Activated naive CD8-positive, alpha-beta T cell (primary cell): ENCODE results near the gene PDGFD.

ENCODE experiments used
- H3K27ac Mint-ChIP-seq: one replicate; pipeline ENCODE4 v1.8.0; 2021; ENCODE audit warnings: mixed read lengths
- H3K27me3 Mint-ChIP-seq: one replicate; pipeline ENCODE4 v1.8.0; 2021; ENCODE audit warnings: mixed read lengths
- H3K36me3 Mint-ChIP-seq: one replicate; pipeline ENCODE4 v1.8.0; 2021; ENCODE audit warnings: mixed read lengths
- H3K4me1 Mint-ChIP-seq: one replicate; pipeline ENCODE4 v1.8.0; 2021; ENCODE audit warnings: low read depth, mixed read lengths
- H3K4me3 Mint-ChIP-seq: one replicate; pipeline ENCODE4 v1.8.0; 2021; ENCODE audit warnings: mild to moderate bottlenecking, mixed read lengths
- H3K9me3 Mint-ChIP-seq: one replicate; pipeline ENCODE4 v1.8.0; 2021; ENCODE audit warnings: low read depth, mixed read lengths

Gene PDGFD

GRCh38 chr11:104093426-104094280, 70.3 kb downstream of the PDGFD start:
- Mint-ChIP-seq H3K36me3 (no peaks in the 10 kb centered on the region), H3K27ac (no peak overlapping the region), H3K4me3 (no peak overlapping the region)

GRCh38 chr11:104092744-104093143, 71.2 kb downstream of the PDGFD start:
- H3K4me3 Mint-ChIP-seq, result no peak overlapping the region
- no peaks in the 10 kb centered on the region for H3K27me3 Mint-ChIP-seq
- H3K27ac Mint-ChIP-seq, result no peak overlapping the region
- no peaks in the 10 kb centered on the region for H3K9me3 Mint-ChIP-seq
- H3K36me3 Mint-ChIP-seq, result no peaks in the 10 kb centered on the region
- H3K4me1 Mint-ChIP-seq, result no peaks in the 10 kb centered on the region

More at GRCh38 chr11:104093426-104094280, 70.3 kb downstream of the PDGFD start:
- no peaks in the 10 kb centered on the region for H3K4me1 Mint-ChIP-seq
- H3K9me3 Mint-ChIP-seq, result no peaks in the 10 kb centered on the region
- no peaks in the 10 kb centered on the region for H3K27me3 Mint-ChIP-seq

DNA sequence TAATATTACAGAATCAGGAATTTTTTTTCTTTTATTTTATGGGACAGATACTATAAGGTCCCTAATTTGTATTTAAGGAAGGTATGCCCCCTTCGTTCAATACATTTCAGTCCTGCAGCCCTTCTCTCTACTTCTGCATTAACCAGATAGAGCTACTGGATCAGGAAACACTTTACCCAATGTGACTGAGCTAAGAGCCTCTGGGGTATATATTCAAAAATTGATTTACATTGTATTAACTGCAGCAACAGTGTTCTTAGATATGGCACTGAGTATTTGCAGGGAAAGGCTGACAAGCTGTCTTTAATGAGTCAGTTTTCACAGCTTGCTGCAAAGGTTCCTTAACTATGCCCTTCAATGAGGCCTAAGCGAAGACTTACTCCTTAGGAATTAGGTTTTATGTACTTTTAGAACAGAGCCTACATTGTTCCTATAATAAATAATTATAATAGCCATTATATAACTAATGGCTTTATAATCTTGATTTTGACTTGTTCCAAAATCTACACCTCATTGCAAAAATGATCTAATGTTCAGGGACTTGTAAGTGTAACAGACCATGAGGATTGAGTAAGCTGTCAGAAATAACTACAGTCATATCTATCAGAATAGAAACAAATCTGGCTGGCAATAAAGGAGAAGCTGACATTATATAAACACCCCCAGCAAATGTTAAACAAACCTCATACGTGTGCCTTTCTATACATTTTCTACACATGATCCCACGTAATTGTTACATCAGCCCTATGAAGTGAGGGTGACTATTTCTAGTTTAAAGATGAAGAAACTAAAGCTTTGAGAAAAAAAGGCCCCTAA, 72.5 kb downstream of the PDGFD start:
- Mint-ChIP-seq H3K27me3 (no peaks in the 10 kb centered on the region), H3K27ac (no peak overlapping the region), H3K36me3 (no peaks in the 10 kb centered on the region), H3K4me3 (no peak overlapping the region), H3K4me1 (no peaks in the 10 kb centered on the region), H3K9me3 (no peaks in the 10 kb centered on the region)

DNA sequence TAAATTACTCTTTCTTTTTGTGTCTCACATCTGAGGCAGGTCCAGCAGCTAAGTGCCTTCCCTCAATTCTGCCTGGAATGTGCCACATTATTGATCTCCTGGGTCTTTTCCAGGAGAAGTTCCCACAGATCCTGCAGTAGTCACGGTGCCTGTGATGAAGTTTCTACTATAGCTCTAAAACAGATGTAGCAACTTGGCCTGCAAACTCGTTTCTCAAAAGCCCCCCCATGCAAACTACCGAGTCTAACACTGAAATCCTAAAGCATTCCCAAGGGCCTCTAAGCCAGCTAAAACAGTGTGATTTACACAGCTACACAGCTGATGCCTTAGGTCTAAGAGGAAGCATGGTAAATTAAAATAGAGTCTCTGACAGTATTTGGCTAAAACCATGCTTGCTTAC, 73.2 kb downstream of the PDGFD start:
- Mint-ChIP-seq H3K9me3 (no peaks in the 10 kb centered on the region), H3K4me1 (no peaks in the 10 kb centered on the region), H3K27ac (no peak overlapping the region), H3K4me3 (no peak overlapping the region), H3K36me3 (no peaks in the 10 kb centered on the region), H3K27me3 (no peaks in the 10 kb centered on the region)

GRCh38 chr11:104089481-104089880, 74.5 kb downstream of the PDGFD start:
- H3K27me3 Mint-ChIP-seq, result no peaks in the 10 kb centered on the region
- no peaks in the 10 kb centered on the region for H3K4me1 Mint-ChIP-seq
- no peaks in the 10 kb centered on the region for H3K9me3 Mint-ChIP-seq
- no peak overlapping the region for H3K4me3 Mint-ChIP-seq
- no peak overlapping the region for H3K27ac Mint-ChIP-seq
- no peaks in the 10 kb centered on the region for H3K36me3 Mint-ChIP-seq

- Mint-ChIP-seq H3K9me3 (no peaks in the 10 kb centered on the region), H3K4me3 (no peak overlapping the region), H3K27ac (no peak overlapping the region), H3K27me3 (no peaks in the 10 kb centered on the region), H3K4me1 (no peaks in the 10 kb centered on the region), H3K36me3 (no peaks in the 10 kb centered on the region)
Observed at GRCh38 chr11:104086621-104087020, 77.3 kb downstream of the PDGFD start.

DNA sequence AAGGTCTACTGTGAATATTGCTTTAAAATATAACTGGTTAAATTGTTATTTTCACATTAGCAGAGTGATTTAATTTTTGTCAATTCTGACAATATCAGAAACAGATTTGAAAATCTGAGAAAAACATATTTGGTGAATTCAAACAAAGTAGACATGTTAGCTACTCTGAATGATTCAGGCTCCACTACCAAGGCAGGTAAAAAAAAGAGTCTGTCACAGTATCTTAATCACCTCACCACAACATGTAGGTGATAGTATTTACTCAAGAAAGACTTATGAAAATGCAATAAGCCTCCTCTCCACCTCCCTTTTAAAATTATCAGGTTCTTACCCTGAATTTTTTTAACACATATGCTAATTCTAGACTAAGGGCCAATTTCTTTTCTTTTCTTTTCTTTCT, 85.0 kb downstream of the PDGFD start:
- no peaks in the 10 kb centered on the region for H3K9me3 Mint-ChIP-seq
- no peak overlapping the region for H3K4me3 Mint-ChIP-seq
- H3K4me1 Mint-ChIP-seq, result no peaks in the 10 kb centered on the region
- H3K36me3 Mint-ChIP-seq, result no peaks in the 10 kb centered on the region
- H3K27me3 Mint-ChIP-seq, result no peaks in the 10 kb centered on the region
- H3K27ac Mint-ChIP-seq, result no peak overlapping the region

- H3K27me3 Mint-ChIP-seq, result no peaks in the 10 kb centered on the region
- H3K4me1 Mint-ChIP-seq, result no peaks in the 10 kb centered on the region
- no peaks in the 10 kb centered on the region for H3K9me3 Mint-ChIP-seq
- H3K36me3 Mint-ChIP-seq, result no peaks in the 10 kb centered on the region
- no peak overlapping the region for H3K4me3 Mint-ChIP-seq
- H3K27ac Mint-ChIP-seq, result no peak overlapping the region
Observed at GRCh38 chr11:104078245-104078644, 85.7 kb downstream of the PDGFD start.

GRCh38 chr11:104076455-104076854, 87.5 kb downstream of the PDGFD start:
- no peaks in the 10 kb centered on the region for H3K36me3 Mint-ChIP-seq
- no peak overlapping the region for H3K4me3 Mint-ChIP-seq
- no peak overlapping the region for H3K27ac Mint-ChIP-seq
- no peaks in the 10 kb centered on the region for H3K27me3 Mint-ChIP-seq
- no peaks in the 10 kb centered on the region for H3K9me3 Mint-ChIP-seq
- H3K4me1 Mint-ChIP-seq, result no peaks in the 10 kb centered on the region

DNA sequence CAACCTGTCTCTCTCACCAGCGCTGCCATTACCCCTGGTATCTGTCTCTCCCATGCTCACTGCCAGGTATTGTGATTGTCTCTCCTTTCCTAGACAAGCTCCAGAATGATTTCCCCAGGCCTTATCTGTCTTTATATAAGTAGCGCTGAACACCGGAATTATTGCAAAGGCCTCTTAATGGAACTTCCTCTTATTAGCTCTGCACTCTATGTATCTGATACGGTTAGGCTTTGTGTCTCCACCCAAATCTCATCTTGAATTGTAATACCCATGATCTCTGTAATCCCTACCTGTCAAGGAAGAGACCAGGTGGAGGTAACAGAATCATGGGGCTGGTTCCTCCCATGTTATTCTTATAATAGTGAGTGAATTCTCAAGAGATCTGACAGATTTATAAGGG, 88.2 kb downstream of the PDGFD start:
- no peak overlapping the region for H3K27ac Mint-ChIP-seq
- H3K4me3 Mint-ChIP-seq, result no peak overlapping the region
- H3K9me3 Mint-ChIP-seq, result no peaks in the 10 kb centered on the region
- no peaks in the 10 kb centered on the region for H3K4me1 Mint-ChIP-seq
- no peaks in the 10 kb centered on the region for H3K36me3 Mint-ChIP-seq
- no peaks in the 10 kb centered on the region for H3K27me3 Mint-ChIP-seq

GRCh38 chr11:104075091-104075490, 88.9 kb downstream of the PDGFD start:
- no peaks in the 10 kb centered on the region for H3K4me1 Mint-ChIP-seq
- no peaks in the 10 kb centered on the region for H3K27me3 Mint-ChIP-seq
- no peak overlapping the region for H3K4me3 Mint-ChIP-seq
- no peaks in the 10 kb centered on the region for H3K36me3 Mint-ChIP-seq
- no peaks in the 10 kb centered on the region for H3K9me3 Mint-ChIP-seq
- no peak overlapping the region for H3K27ac Mint-ChIP-seq

- Mint-ChIP-seq H3K9me3 (no peaks in the 10 kb centered on the region), H3K4me3 (no peak overlapping the region), H3K36me3 (no peaks in the 10 kb centered on the region), H3K4me1 (no peaks in the 10 kb centered on the region), H3K27ac (no peak overlapping the region), H3K27me3 (no peaks in the 10 kb centered on the region)
Observed at GRCh38 chr11:104073950-104074705, 89.8 kb downstream of the PDGFD start.

DNA sequence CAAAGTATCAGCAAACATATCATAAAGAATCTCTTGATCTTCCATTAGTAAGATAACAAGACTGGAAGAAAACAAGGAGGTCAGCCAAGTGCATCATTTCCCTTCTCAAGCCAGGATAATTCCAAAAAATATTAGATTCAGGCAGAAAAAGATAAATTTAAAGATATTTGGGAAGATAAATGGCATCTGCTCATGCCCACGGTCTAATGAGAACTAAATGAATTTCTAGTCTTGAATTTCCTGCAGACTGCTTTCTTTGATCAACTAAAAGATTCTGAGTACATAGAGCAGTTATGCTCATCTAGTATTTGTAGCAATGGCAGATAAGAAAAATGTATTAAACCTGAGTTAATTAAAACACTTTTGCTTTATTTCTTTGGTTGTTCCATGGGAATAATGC, 96.4 kb downstream of the PDGFD start:
- no peaks in the 10 kb centered on the region for H3K36me3 Mint-ChIP-seq
- H3K4me1 Mint-ChIP-seq, result no peaks in the 10 kb centered on the region
- no peaks in the 10 kb centered on the region for H3K27me3 Mint-ChIP-seq
- H3K27ac Mint-ChIP-seq, result no peak overlapping the region
- H3K4me3 Mint-ChIP-seq, result no peak overlapping the region
- no peaks in the 10 kb centered on the region for H3K9me3 Mint-ChIP-seq

- no peak overlapping the region for H3K4me3 Mint-ChIP-seq
- H3K9me3 Mint-ChIP-seq, result no peaks in the 10 kb centered on the region
- no peaks in the 10 kb centered on the region for H3K36me3 Mint-ChIP-seq
- no peaks in the 10 kb centered on the region for H3K4me1 Mint-ChIP-seq
- H3K27ac Mint-ChIP-seq, result no peak overlapping the region
- H3K27me3 Mint-ChIP-seq, result no peaks in the 10 kb centered on the region
Observed at GRCh38 chr11:104064034-104064630, 99.8 kb downstream of the PDGFD start.
